ENCODE results near the gene NAT10.

GRCh38 chr11:34181856-34182405 is 76.5 kb downstream of the NAT10 start:
- TF ChIP-seq EZH2 (IDR thresholded peaks at IDR 0.05; ENCODE audit: insufficient read depth, low read length): no peak
- TF ChIP-seq, protein P1, sequence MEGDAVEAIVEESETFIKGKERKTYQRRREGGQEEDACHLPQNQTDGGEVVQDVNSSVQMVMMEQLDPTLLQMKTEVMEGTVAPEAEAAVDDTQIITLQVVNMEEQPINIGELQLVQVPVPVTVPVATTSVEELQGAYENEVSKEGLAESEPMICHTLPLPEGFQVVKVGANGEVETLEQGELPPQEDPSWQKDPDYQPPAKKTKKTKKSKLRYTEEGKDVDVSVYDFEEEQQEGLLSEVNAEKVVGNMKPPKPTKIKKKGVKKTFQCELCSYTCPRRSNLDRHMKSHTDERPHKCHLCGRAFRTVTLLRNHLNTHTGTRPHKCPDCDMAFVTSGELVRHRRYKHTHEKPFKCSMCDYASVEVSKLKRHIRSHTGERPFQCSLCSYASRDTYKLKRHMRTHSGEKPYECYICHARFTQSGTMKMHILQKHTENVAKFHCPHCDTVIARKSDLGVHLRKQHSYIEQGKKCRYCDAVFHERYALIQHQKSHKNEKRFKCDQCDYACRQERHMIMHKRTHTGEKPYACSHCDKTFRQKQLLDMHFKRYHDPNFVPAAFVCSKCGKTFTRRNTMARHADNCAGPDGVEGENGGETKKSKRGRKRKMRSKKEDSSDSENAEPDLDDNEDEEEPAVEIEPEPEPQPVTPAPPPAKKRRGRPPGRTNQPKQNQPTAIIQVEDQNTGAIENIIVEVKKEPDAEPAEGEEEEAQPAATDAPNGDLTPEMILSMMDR (IDR thresholded peaks at IDR 0.05; ENCODE audit: insufficient read depth, low read depth, low read length): no peak
